HG02610 (cell line): ENCODE data around the gene PRR33.
"Not testable (repeated sequence)": the region's sequence is repeated elsewhere in the genome, so short reads cannot be mapped to it uniquely, and the experiment has no call there.

ENCODE experiments used
- ATAC-seq: cut with Tn5 transposase; IDR thresholded peaks from one replicate; pipeline ENCODE4 v1.9.1; 2021; ENCODE audit warnings: mild to moderate bottlenecking, moderate library complexity; ENCODE audit not compliant: unreplicated experiment

The PRR33 gene

GRCh38 chr11:1889941-1890855 lies 1.5 kb downstream of the PRR33 start:
- no peak for ATAC-seq

DNA sequence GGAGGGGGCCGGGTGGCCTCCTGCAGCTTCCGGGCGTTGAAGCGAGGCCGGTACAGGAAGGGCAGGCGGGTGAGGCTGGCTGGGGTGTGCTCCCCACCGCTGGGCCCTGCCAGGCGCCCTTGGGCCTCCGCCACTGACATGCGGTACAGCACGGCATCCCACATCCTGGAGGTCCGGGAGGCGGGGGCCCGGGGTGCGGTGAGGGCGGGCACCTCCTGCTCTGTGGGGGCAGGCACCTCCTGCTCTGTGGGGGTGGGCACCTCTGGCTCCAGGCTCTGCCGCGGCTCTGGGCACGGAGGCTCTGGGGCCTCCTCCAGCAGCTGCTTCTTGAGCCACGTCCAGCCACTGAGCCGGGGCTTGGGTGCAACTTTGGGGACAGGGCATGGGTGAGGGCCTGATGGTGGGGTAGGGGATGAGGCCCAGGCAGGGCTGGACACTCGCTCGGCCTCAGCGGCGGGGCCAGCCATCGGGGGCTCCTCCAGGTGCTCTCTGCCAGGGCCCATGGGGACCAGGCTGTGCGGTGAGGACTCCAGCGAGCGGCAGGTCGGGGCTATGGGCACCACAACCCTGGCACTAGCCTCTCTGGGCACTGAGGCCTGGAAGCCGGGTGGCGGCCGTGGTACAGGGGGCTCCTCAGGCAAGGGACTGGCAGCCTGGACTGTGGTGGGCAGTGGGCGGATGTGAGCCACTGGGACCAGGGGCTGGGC lies 2.3 kb downstream of the PRR33 start:
- ATAC-seq: no peak

GRCh38 chr11:1888811-1889210 lies 2.9 kb downstream of the PRR33 start:
- ATAC-seq: no peak

- ATAC-seq: no peak
These were observed 3.3 kb downstream of the PRR33 start for GRCh38 chr11:1888347-1888753.

DNA sequence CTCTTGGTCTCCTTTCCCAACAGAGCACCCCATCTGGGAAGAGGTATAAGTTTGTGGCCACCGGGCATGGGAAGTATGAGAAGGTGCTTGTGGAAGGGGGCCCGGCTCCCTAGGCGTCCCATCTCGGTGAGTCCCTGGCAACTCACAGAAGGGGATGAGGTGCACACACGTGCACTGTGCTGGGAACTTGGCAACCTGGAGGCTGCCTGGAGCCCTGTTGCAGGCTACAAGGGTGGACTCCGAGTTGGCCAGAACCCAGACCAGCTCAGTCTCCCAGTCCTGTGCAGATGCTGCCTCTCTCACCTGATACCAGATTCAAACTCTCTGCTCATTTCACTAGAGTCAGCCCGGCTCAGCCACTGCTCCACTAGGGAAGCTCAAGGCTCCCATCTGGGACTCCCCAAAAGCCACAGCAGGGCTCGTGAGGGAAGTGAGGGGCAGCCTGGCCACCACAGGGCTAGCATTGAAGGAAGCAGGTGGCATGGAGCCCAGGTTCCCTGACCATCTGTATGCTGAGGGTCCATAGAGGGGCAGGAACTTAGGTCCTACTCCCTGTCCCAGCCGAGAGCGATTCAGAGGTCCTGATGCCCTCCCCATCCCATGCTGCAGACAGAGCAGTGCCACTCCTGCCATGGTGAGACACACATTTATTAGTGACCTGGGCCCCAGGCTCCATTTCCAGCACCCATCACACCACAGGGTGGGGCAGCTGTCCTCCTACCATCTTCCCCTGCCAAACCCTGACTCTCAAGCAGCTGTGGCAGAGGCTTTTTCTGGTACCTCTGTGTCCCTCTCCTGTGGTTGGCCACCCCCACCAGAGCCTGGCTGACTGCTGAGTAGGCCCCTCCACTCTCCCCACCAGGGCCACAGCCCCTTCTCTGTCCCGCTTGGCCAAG lies 4.0 kb downstream of the PRR33 start:
- ATAC-seq: no peak

DNA sequence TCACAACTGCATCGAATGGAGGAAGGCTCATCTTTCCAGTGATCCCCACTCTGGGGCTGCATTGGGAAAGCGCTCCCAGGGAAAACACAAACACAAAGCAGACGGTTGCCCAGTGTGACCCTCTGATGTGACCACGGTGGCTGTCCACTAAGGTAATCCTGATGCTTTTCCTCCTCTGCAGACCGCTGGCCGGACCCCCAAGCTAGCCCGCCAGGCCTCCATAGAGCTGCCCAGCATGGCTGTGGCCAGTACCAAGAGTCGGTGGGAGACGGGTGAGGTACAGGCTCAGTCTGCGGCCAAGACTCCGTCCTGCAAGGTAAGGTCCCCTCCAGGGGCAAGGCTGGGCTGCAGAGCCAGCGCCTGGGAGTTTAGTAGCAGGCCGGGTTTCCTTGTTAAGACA lies 5.1 kb downstream of the PRR33 start:
- ATAC-seq: not testable (repeated sequence)

GRCh38 chr11:1884303-1884700 lies 7.4 kb downstream of the PRR33 start:
- ATAC-seq: no peak

- no peak for ATAC-seq
These were observed 8.1 kb downstream of the PRR33 start for GRCh38 chr11:1883346-1884302.

DNA sequence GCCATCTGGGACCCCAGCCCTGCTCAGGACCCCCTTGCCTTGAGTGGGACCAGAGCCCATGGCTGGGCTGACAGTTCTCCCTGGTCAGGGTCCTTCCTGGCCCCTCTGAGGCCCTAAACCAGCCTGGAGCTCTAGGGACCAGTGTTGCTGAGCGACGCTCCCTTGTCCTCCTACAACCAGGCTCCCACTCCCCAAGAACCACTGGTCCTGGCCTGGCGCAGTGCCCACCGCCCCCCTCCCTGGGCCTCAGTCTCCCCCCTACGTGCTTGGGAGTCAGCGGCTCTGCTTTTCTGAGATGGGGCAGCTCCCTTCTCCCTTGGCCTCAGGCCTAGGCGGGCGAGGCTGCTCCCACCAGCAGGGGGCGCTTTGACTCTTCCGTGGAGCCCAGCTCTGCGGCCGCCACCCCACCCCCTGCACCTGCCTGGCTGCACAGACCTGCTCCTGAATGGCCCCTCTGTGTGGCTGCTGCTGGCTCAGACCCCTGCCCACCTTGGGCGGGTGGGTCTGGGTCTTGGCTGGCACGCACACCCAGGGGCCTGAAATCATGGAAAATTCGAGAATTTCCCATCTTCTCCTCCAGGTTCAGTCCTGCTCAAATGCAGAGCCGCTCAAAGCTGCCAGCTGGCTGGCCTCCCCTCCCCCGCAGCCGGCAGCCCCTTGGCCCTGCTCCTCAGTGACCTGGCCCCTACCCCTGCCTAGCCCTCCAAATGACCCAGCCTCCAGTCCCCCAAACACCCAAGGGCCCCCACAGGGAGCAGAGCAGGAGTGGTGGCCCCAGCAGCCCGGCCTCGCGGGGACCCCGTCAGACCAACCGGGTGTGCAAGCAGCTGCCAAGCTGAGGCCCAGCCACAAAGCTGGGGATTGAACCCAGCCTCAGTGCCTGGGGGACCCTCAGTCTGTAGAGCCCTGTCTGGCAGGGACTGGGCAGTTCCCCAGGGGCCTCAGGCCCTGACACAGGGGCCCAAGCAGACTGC lies 9.1 kb downstream of the PRR33 start:
- ATAC-seq: no peak

DNA sequence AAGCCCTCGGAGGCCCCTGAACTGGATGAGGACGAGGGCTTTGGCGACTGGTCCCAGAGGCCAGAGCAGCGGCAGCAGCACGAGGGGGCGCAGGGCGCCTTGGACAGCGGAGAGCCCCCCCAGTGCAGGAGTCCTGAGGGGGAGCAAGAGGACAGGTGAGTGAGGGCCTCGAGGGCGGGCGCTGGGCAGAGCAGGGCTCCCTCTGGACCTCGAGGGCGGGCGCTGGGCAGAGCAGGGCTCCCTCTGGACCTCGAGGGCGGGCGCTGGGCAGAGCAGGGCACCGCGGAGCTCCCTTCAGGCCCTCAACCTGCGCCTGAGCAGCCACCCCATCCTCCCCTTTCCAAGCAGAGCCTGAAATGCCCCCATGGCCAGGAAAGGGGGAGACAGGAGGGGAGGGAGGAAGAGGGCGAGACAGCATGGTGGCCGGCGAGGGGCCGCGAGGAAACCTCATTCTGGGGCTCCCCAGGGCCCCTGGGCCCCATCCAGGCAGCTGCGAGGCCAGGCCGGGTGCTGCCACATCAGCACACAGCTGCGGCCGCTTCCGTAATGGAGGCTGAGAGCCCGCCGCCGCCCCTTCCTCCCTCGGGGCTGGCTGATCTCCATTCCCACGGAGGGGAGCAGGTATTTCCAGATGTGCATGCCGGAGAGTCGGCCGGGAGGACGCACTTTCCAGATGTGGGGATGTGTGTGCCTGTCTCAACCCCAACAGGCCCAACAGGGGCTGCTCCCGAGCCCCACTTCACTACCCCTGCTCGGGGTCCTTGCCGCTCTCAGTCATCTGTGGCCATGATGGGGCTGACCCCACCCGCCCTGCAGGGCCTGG lies 10.0 kb downstream of the PRR33 start:
- no peak for ATAC-seq

- no peak for ATAC-seq
These were observed 10.8 kb downstream of the PRR33 start for GRCh38 chr11:1880746-1881441.

GRCh38 chr11:1879941-1880720 lies 11.6 kb downstream of the PRR33 start:
- no peak for ATAC-seq

DNA sequence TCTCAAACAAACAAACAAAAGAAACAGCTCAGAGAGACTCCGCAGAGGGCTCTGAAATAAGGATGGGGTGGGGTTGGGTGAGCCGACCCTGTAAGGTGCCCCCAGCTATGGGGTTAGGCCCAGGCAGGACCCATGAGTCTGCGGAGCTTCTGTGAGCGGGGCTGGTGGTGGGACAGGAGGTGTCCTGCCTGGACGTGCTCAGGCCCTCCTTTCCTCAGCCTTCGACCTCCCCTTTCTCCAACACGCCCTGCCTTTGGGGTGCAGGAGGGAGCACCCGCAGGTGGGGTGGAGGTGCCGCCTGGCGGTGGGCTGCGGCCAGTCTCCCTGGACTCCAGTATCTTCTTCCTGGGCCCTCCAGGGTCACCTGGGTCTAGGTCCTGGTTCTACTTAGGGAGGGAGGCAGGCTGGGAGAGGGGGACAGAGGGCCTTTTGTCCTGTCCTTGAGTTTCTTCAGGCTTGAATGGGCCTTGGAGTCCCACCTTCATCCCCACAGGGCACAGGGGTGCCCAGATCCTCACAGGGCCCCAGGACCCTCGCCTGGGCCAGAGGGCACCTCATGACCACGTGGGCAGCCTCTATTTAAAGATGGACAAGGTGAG lies 12.3 kb downstream of the PRR33 start:
- no peak for ATAC-seq

GRCh38 chr11:1878137-1879031 lies 13.3 kb downstream of the PRR33 start:
- ATAC-seq: no peak
